ENCODE measurements around the gene COL8A1. TPM values are rescaled to one million over a fixed set of nuclear protein-coding genes. Genes with fewer than 3 reads are reported as not detected.

COL8A1 gene
- total RNA-seq, 1 experiment from 2014 or later, result 8.1 TPM

GRCh38 chr3:99634881-99635280, 3.5 kb upstream of the COL8A1 start:
- TF ChIP-seq CTCF (conservative IDR thresholded peaks at IDR 0.05) (no peak), EZH2 (IDR thresholded peaks at IDR 0.05; ENCODE audit: low read depth) (no peak)
- no peaks in the 10 kb centered on the region for H3K36me3 ChIP-seq (ENCODE audit: low read depth)
- peaks cover 34% of the 10 kb centered on the region for H3K4me1 ChIP-seq (replicated peaks; ENCODE audit: insufficient read depth)
- H3K79me2 ChIP-seq (ENCODE audit: low read depth), result no peaks in the 10 kb centered on the region
- BruUV-seq (replicated peaks), result no TSS peak
- H3K27ac ChIP-seq, result no peak overlapping the region
- H3K4me3 ChIP-seq, result no peak overlapping the region
- H3F3A ChIP-seq (ENCODE audit: insufficient read depth, low read depth), result peaks cover 12% of the 10 kb centered on the region
- H2AFZ ChIP-seq, result no peak overlapping the region
- no peak overlapping the region for H3K4me2 ChIP-seq
- intact Hi-C loops (cut with micrococcal nuclease; ENCODE audit: unreplicated experiment), result loop anchor here (5.0 kb wide), 1 partner anchor 73 kb away; no protein-coding TSS in a partner anchor
- no peaks in the 10 kb centered on the region for H3K9me3 ChIP-seq (ENCODE audit: insufficient read depth, low read depth)
- DNase-seq, result no peak
- H3K27me3 ChIP-seq (ENCODE audit: insufficient read depth, low read depth), result peaks cover 6% of the 10 kb centered on the region; the same call in 1 of the 2 replicates
- ChIA-PET CTCF (no interaction called here), POLR2A (ENCODE audit: unreplicated experiment) (no interaction called here)
- H4K20me1 ChIP-seq (ENCODE audit: insufficient read depth), result no peaks in the 10 kb centered on the region
- H3K9me2 ChIP-seq (ENCODE audit: insufficient read depth), result no peaks in the 10 kb centered on the region

DNA sequence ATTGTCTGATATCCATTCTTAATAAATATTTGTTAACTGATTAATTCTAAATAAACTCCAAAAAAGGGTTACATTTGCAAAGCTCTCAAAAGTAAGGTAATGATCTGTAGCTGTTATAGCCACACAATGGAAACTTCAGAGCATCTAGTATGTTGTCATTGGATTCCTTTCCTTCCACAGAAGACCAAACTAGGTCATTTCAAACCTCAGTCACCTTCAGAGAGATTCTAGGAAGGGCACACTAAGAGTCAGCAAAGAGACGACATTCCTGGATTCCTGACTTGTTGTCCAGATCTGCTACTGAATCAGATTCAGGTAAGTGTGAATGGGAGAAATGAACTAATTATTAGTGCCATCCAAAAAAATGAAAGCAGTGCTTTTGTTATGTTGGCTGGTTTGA, 3.0 kb upstream of the COL8A1 start:
- intact Hi-C loops (cut with micrococcal nuclease; ENCODE audit: unreplicated experiment), result loop anchor here (5.0 kb wide), 1 partner anchor 73 kb away; no protein-coding TSS in a partner anchor
- Histone ChIP-seq H3K4me2 (no peak overlapping the region), H3F3A (ENCODE audit: insufficient read depth, low read depth) (peaks cover 12% of the 10 kb centered on the region), H3K27ac (no peak overlapping the region), H3K79me2 (ENCODE audit: low read depth) (no peaks in the 10 kb centered on the region), H2AFZ (no peak overlapping the region), H3K4me1 (replicated peaks; ENCODE audit: insufficient read depth) (peaks cover 30% of the 10 kb centered on the region), H4K20me1 (ENCODE audit: insufficient read depth) (no peaks in the 10 kb centered on the region), H3K9me2 (ENCODE audit: insufficient read depth) (no peaks in the 10 kb centered on the region), H3K27me3 (ENCODE audit: insufficient read depth, low read depth) (peaks cover 6% of the 10 kb centered on the region; the same call in 1 of the 2 replicates), H3K9me3 (ENCODE audit: insufficient read depth, low read depth) (no peaks in the 10 kb centered on the region), H3K4me3 (no peak overlapping the region), H3K36me3 (ENCODE audit: low read depth) (no peaks in the 10 kb centered on the region)
- ChIA-PET CTCF (no interaction called here), POLR2A (ENCODE audit: unreplicated experiment) (no interaction called here)
- TF ChIP-seq CTCF (conservative IDR thresholded peaks at IDR 0.05), result no peak
- no peak for TF ChIP-seq EZH2 (IDR thresholded peaks at IDR 0.05; ENCODE audit: low read depth)
- DNase-seq, result no peak
- no TSS peak for BruUV-seq (replicated peaks)

- H3K27ac ChIP-seq, result peak overlapping the region; percentile 35
- H3K27me3 ChIP-seq (ENCODE audit: insufficient read depth, low read depth), result peaks cover 6% of the 10 kb centered on the region; the same call in 1 of the 2 replicates
- H4K20me1 ChIP-seq (ENCODE audit: insufficient read depth), result no peaks in the 10 kb centered on the region
- H3K4me1 ChIP-seq (replicated peaks; ENCODE audit: insufficient read depth), result peaks cover 19% of the 10 kb centered on the region
- POLR2A ChIA-PET (ENCODE audit: unreplicated experiment), result interaction anchor here (0.6 to 0.7 kb wide), 5 partner anchors 8 to 508 kb away, joined by 3 to 16 read pairs (median 4); no protein-coding TSS in a partner anchor
- H3K9me2 ChIP-seq (ENCODE audit: insufficient read depth), result no peaks in the 10 kb centered on the region
- BruUV-seq (replicated peaks), result no TSS peak
- intact Hi-C loops (cut with micrococcal nuclease; ENCODE audit: unreplicated experiment), result loop anchor here (5.0 kb wide), 1 partner anchor 75 kb away; no protein-coding TSS in a partner anchor
- peak overlapping the region; percentile 48; the same call in 1 of the 2 replicates for H3K4me3 ChIP-seq
- H3F3A ChIP-seq (ENCODE audit: insufficient read depth, low read depth), result peaks cover 12% of the 10 kb centered on the region
- H3K36me3 ChIP-seq (ENCODE audit: low read depth), result no peaks in the 10 kb centered on the region
- DNase-seq, result peak in 1 of 2 experiments; percentile 38
- no peaks in the 10 kb centered on the region for H3K9me3 ChIP-seq (ENCODE audit: insufficient read depth, low read depth)
- no peak for TF ChIP-seq EZH2 (IDR thresholded peaks at IDR 0.05; ENCODE audit: low read depth)
- peak; percentile 33; the same call in 1 of the 2 replicates for TF ChIP-seq CTCF (conservative IDR thresholded peaks at IDR 0.05)
- H3K4me2 ChIP-seq, result peak overlapping the region; percentile 82
- no peaks in the 10 kb centered on the region for H3K79me2 ChIP-seq (ENCODE audit: low read depth)
- peak overlapping the region; percentile 71 for H2AFZ ChIP-seq
- CTCF ChIA-PET, result interaction anchor here (0.7 to 1.3 kb wide), 3 partner anchors 73 to 152 kb away, joined by 4 to 22 read pairs (median 12); no protein-coding TSS in a partner anchor
These were observed 1.4 kb upstream of the COL8A1 start for GRCh38 chr3:99637016-99637367.

Data from PC-9 (cell line).